SH-SY5Y (cell line): ENCODE measurements around the gene GALM.

Source experiments
- GATA2 ChIP-seq: IDR thresholded peaks from 2 replicates; pipeline ENCODE4 v1.6.1; 2011; ENCODE audit warnings: mild to moderate bottlenecking, low read depth, low read length
- GATA3 ChIP-seq: IDR thresholded peaks from 2 replicates; pipeline ENCODE4 v1.6.1; 2011; ENCODE audit warnings: low read depth, mild to moderate bottlenecking, low read length, moderate library complexity

DNA sequence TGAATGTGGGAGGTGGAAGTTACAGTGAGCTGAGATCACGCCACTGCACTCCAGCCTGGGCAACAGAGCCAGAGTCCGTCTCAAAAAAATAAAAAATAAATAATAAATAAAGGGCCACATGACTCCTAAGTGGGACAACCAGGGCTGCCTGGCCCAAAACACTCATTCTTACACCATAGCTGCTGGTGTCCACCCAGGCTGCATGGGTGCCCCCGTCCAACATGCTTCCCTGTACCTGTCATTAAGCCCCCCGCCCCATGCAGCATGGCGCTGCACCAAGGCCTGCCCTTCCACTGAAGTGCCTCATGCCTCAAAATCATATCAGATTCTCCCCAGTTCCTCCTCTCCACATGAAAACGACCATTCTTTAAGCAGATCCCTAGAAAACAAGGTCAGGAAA is 10.8 kb downstream of the GALM start:
- TF ChIP-seq GATA2, result no peak
- no peak for TF ChIP-seq GATA3
